Neural cell (in vitro differentiated cells): ENCODE measurements around the gene NTN4.

Experiments used
- MXI1 ChIP-seq: fragments of 450-650 bp; conservative IDR thresholded peaks from 2 replicates; pipeline ENCODE4 v1.6.1; 2014; ENCODE audit warnings: antibody characterized with exemption, mild to moderate bottlenecking; ENCODE audit not compliant: poor library complexity, severe bottlenecking
- SMC3 ChIP-seq: fragments of 450-650 bp; conservative IDR thresholded peaks from 2 replicates; pipeline ENCODE4 v1.6.1; 2014; ENCODE audit warnings: antibody characterized with exemption, mild to moderate bottlenecking, moderate library complexity; ENCODE audit not compliant: poor library complexity
- TAF1 ChIP-seq: IDR thresholded peaks from 2 replicates; pipeline ENCODE4 v1.6.1; 2012; ENCODE audit warnings: low read depth
- TF ChIP-seq, protein P1 (sequence below): fragments of 450-650 bp; IDR thresholded peaks from 2 replicates; pipeline ENCODE4 v1.5.1; 2014; ENCODE audit warnings: antibody characterized with exemption, mild to moderate bottlenecking, moderate library complexity; ENCODE audit not compliant: poor library complexity, severe bottlenecking
- TF ChIP-seq, protein P2 (sequence below): IDR thresholded peaks from 2 replicates; pipeline ENCODE4 v1.6.1; 2012; ENCODE audit warnings: borderline replicate concordance

DNA sequence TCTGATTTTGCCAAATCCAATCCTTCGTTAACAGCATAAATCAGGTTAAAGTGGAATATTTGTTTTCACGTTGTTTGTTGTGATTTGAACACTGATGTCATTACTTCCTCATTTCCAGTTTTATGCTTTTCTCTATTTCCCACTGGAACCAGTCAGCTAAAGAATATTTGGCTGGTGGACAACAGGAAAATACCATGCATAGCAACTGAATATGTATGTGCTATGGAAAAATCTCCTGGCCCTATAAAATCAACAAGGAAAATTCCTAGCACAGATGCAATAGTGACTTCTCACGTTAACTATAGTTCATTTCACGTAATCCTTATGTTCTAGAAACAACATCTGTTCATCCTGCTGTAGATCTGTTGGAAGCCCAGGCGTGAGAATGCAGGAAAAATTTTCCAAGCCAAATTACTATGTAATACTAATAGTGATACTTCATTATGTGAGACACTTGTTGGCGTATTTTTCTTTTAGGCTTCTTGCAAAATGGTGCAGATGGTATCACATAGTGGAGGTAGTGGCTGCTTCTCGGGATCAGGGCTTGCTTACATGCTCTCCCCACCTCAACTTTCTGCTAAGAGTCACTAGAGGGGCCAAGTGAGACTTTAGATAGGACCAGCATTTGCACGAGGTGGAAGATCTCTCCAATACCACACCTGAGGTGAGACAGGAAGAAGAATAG is 153.0 kb downstream of the NTN4 start:
- TF ChIP-seq, protein P1, sequence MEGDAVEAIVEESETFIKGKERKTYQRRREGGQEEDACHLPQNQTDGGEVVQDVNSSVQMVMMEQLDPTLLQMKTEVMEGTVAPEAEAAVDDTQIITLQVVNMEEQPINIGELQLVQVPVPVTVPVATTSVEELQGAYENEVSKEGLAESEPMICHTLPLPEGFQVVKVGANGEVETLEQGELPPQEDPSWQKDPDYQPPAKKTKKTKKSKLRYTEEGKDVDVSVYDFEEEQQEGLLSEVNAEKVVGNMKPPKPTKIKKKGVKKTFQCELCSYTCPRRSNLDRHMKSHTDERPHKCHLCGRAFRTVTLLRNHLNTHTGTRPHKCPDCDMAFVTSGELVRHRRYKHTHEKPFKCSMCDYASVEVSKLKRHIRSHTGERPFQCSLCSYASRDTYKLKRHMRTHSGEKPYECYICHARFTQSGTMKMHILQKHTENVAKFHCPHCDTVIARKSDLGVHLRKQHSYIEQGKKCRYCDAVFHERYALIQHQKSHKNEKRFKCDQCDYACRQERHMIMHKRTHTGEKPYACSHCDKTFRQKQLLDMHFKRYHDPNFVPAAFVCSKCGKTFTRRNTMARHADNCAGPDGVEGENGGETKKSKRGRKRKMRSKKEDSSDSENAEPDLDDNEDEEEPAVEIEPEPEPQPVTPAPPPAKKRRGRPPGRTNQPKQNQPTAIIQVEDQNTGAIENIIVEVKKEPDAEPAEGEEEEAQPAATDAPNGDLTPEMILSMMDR = no peak
- TF ChIP-seq TAF1 (no peak), SMC3 (no peak), MXI1 (no peak)
- TF ChIP-seq, protein P2, sequence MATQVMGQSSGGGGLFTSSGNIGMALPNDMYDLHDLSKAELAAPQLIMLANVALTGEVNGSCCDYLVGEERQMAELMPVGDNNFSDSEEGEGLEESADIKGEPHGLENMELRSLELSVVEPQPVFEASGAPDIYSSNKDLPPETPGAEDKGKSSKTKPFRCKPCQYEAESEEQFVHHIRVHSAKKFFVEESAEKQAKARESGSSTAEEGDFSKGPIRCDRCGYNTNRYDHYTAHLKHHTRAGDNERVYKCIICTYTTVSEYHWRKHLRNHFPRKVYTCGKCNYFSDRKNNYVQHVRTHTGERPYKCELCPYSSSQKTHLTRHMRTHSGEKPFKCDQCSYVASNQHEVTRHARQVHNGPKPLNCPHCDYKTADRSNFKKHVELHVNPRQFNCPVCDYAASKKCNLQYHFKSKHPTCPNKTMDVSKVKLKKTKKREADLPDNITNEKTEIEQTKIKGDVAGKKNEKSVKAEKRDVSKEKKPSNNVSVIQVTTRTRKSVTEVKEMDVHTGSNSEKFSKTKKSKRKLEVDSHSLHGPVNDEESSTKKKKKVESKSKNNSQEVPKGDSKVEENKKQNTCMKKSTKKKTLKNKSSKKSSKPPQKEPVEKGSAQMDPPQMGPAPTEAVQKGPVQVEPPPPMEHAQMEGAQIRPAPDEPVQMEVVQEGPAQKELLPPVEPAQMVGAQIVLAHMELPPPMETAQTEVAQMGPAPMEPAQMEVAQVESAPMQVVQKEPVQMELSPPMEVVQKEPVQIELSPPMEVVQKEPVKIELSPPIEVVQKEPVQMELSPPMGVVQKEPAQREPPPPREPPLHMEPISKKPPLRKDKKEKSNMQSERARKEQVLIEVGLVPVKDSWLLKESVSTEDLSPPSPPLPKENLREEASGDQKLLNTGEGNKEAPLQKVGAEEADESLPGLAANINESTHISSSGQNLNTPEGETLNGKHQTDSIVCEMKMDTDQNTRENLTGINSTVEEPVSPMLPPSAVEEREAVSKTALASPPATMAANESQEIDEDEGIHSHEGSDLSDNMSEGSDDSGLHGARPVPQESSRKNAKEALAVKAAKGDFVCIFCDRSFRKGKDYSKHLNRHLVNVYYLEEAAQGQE = no peak
